B cell (primary cell): ENCODE measurements around the gene FCHO2.

Source experiments
- CTCF ChIP-seq: fragments of 200-600 bp; IDR thresholded peaks from one replicate; pipeline ENCODE4 v1.8.0; 2022; ENCODE audit warnings: antibody characterized with exemption, mild to moderate bottlenecking
- EZH2 ChIP-seq: IDR thresholded peaks from 2 replicates; pipeline ENCODE4 v1.6.1; 2012; ENCODE audit warnings: borderline replicate concordance, low read depth, mild to moderate bottlenecking, moderate library complexity, low read length; ENCODE audit not compliant: insufficient read depth, poor library complexity, severe bottlenecking

GRCh38 chr5:73126381-73126780, 170.5 kb downstream of the FCHO2 start:
- TF ChIP-seq CTCF (no peak), EZH2 (no peak)
